Measurements from ENCODE around the gene NEMP1. TPM values are rescaled to one million over a fixed set of nuclear protein-coding genes. Genes with fewer than 3 reads are reported as not detected.

NEMP1 gene
- total RNA-seq, 1 experiment from 2014 or later: 36.6 TPM

- Histone ChIP-seq H3K27ac (no peak within 1 kb of the TSS), H3F3A (ENCODE audit: insufficient read depth, low read depth) (peaks cover under 1% of the 10 kb centered on the region; the same call in 1 of the 2 replicates), H3K27me3 (ENCODE audit: insufficient read depth, low read depth) (no peaks in the 10 kb centered on the region), H3K36me3 (ENCODE audit: low read depth) (0 out of 2 replicates have a peak, but pooled peaks cover 8% of the 10 kb centered on the region), H3K9me3 (ENCODE audit: insufficient read depth, low read depth) (no peaks in the 10 kb centered on the region), H4K20me1 (ENCODE audit: insufficient read depth) (peaks cover 8% of the 10 kb centered on the region; the same call in 1 of the 2 replicates), H3K4me1 (replicated peaks; ENCODE audit: insufficient read depth) (peaks cover 11% of the 10 kb centered on the region), H3K4me2 (peak within 1 kb of the TSS; percentile 84), H3K9me2 (ENCODE audit: insufficient read depth) (no peaks in the 10 kb centered on the region), H3K79me2 (ENCODE audit: low read depth) (peaks cover 22% of the 10 kb centered on the region), H3K4me3 (peak within 1 kb of the TSS; percentile 62), H2AFZ (peak within 1 kb of the TSS; percentile 60)
- TF ChIP-seq CTCF (conservative IDR thresholded peaks at IDR 0.05) (peak; percentile 68; the same call in 1 of the 2 replicates), EZH2 (IDR thresholded peaks at IDR 0.05; ENCODE audit: low read depth) (no peak)
- POLR2A ChIA-PET (ENCODE audit: unreplicated experiment): interaction anchor here (0.5 kb wide), 1 partner anchor 73 kb away, joined by 4 read pairs; no protein-coding TSS in a partner anchor
- CTCF ChIA-PET: interaction anchor here (0.6 to 0.7 kb wide), 3 partner anchors 281 to 402 kb away, joined by 4 to 10 read pairs (median 5); no protein-coding TSS in a partner anchor
- BruUV-seq (replicated peaks): no TSS peak
- DNase-seq: peak in 1 of 2 experiments; percentile 70
- intact Hi-C loops (cut with micrococcal nuclease; ENCODE audit: unreplicated experiment): loop anchor here (1.0 to 10.0 kb wide), 4 partner anchors 170 to 889 kb away; partner anchors contain the start of genes BAZ2A, RPL41 and ZC3H10
These were observed 72.4 kb downstream of the NEMP1 start, which contains the start of gene ZBTB39 for GRCh38 chr12:57005980-57006808. Gene ZBTB39, minus strand, starts transcription at chr12:57006546. Its CDS starts 1,629 bp downstream, at chr12:57004917.

Other genes with a start within 250 kb of the NEMP1 start
- gene SDR9C7, start 144.4 kb downstream of the NEMP1 start, total RNA-seq (2021): not detected in 2 replicates
- gene RDH16, start 121.2 kb downstream of the NEMP1 start, total RNA-seq (2021): 0.79 and 0.88 TPM in 2 replicates
- 6.5 and 7.6 TPM in 2 replicates for gene ZBTB39, start 72.2 kb downstream of the NEMP1 start, total RNA-seq (2021)
- not detected in 2 replicates for gene TAC3, start 62.3 kb downstream of the NEMP1 start, total RNA-seq (2021)
- gene MYO1A, start 28.7 kb downstream of the NEMP1 start, total RNA-seq (2021): not detected in 2 replicates
- 13.8 and 20.2 TPM in 2 replicates for gene NAB2, start 10.3 kb upstream of the NEMP1 start, total RNA-seq (2021)
- 112 and 122 TPM in 2 replicates for gene STAT6, start 32.6 kb upstream of the NEMP1 start, total RNA-seq (2021)
- 51.4 and 70.1 TPM in 2 replicates for gene LRP1, start 49.7 kb upstream of the NEMP1 start, total RNA-seq (2021)
- gene LRP1-AS, start 68.8 kb upstream of the NEMP1 start, total RNA-seq (2021): not detected in 2 replicates
- gene NXPH4, start 138.0 kb upstream of the NEMP1 start, total RNA-seq (2021): 20.3 and 20.6 TPM in 2 replicates
- 220 and 227 TPM in 2 replicates for gene SHMT2, start 150.9 kb upstream of the NEMP1 start, total RNA-seq (2021)
- gene STAC3, start 172.4 kb upstream of the NEMP1 start, total RNA-seq (2021): 1.3 and 2.2 TPM in 2 replicates

All from PC-9 (cell line).